Measurements from ENCODE around the gene SULT6B1.

- TF ChIP-seq CTCF (IDR thresholded peaks at IDR 0.05; ENCODE audit: borderline replicate concordance, extremely low read depth, low read length, poor library complexity, severe bottlenecking), result no peak
- TF ChIP-seq EZH2 (IDR thresholded peaks at IDR 0.05; ENCODE audit: borderline replicate concordance, low read depth, low read length, severe bottlenecking), result no peak
Measured at GRCh38 chr2:37149626-37150322, 38.7 kb downstream of the SULT6B1 start.
